Testis (tissue), 3 donors: ENCODE measurements around the gene TNP2. TPM values are rescaled to one million over a fixed set of nuclear protein-coding genes. Genes with fewer than 3 reads are reported as not detected.

Source experiments
- DNase-seq: peaks from one replicate; pipeline ENCODE4 v3.0.0-alpha.2; 2019
- H3K27ac ChIP-seq, 2 donors: fragments of 200-600 bp; sonication (generic); one replicate each; pipeline ENCODE4 v1.5.1; 2019
- H3K27me3 ChIP-seq: fragments of 200-600 bp; sonication (generic); one replicate; pipeline ENCODE4 v1.5.1; 2019
- H3K36me3 ChIP-seq: fragments of 200-600 bp; sonication (generic); one replicate; pipeline ENCODE4 v1.5.1; 2017; ENCODE audit warnings: low read depth; ENCODE audit errors: missing control alignments
- H3K4me1 ChIP-seq: fragments of 200-600 bp; sonication (generic); one replicate; pipeline ENCODE4 v1.5.1; 2019
- H3K4me3 ChIP-seq, 2 donors: fragments of 200-600 bp; sonication (generic); one replicate each; pipeline ENCODE4 v1.5.1; 2017 to 2019
- H3K9me3 ChIP-seq: fragments of 200-600 bp; sonication (generic); one replicate; pipeline ENCODE4 v1.5.1; 2017
- POLR2A ChIP-seq: fragments of 450-650 bp; IDR thresholded peaks from one replicate; pipeline ENCODE4 v1.6.1; 2017; ENCODE audit warnings: antibody characterized with exemption, mild to moderate bottlenecking, moderate library complexity
- WGBS, 2 donors: methylation state at CpG; one replicate each; pipeline ENCODE4 v1.1.5; 2018; 5-methylcytosine and 5-hydroxymethylcytosine counted together
- intact Hi-C: fragments of 100-400 bp; cut with DNase I; formaldehyde crosslinking; loops from one replicate; pipeline ENCODE4 v1.15.1; 2023; ENCODE audit warnings: low total_unique reads
- polyA plus RNA-seq: library from polyadenylated mRNA; stranded (reverse); fragments of 350-450 nt; fragmentation: Illumina TruSeq; extraction: RNeasy Lipid Tissue Mini Kit (QIAGEN cat#74804); gene quantifications from one replicate; pipeline ENCODE4 v1.2.3, GENCODE V29; 2014; ENCODE audit warnings: low read depth, low replicate concordance; ENCODE audit not compliant: insufficient read depth
- total RNA-seq, 2 donors: library from RNA; depleted of rRNA; stranded (reverse); fragments of >200 nt; gene quantifications; one replicate each; pipeline ENCODE4 v1.2.3, GENCODE V29; 2016
- TF ChIP-seq, protein P1 (sequence below), 3 experiments: fragments of 450-650 bp in 2 of 3; fragments of 200-600 bp in 1 of 3; sonication (generic) in 1 of 3; IDR thresholded peaks; one replicate each; pipeline ENCODE4 v1.5.1; 2016 to 2019; ENCODE audit warnings: antibody characterized with exemption in 3 of 3, mild to moderate bottlenecking in 2 of 3, moderate library complexity in 1 of 3

TNP2 gene
- total and polyA plus RNA-seq, 3 donors from 2014 or later = 10.2 to 38.4 (median 29.8) TPM

DNA sequence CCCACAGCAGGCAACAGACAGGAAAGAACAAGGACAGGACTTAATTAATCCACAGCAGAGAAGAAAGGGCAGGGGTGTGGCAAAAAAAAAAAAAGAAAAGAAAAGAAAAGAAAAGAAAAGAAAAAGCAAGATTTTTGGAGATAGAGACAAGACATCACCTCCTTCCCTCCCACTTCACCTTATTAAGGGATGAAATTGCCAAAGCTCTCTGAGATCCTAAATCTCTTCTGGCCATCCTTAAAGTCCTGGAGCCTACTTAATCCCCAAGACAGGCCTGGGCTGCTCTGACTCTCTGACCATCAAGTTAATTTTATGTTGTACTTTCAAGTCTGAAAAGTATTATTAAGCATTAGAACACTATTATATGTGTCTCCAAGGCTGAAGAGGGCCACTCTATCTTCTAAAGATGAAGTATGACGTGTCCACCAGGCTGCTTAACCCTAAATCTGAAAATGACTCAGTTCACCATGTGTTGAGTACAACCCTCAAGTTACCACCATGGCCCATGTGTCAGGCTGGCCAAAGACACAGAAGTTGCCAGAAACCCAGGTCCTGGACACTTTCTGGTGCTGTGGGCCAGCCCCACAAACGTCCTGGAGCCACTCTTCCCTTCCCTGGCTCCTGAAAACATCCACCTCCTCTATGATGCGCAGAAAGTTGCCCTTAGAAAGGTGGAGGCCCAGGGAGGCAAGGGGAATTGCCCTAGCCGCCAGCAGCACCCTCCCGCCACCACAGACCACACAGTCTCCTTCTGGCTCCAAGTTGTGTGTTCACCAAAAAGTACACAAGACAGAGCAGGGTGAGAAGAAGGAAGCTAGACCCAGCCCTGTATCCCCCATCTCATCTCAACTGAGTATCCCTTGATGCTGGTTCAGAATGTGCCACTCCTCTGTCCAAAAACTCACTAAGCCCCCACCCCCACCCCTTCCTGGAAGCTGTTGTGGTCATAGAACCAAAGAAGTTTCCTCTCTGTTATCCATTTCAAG lies 15.8 kb downstream of the TNP2 start:
- 63 to 70% methylated on average over 5 of the region's 5 CpGs for WGBS, 2 donors
- Histone ChIP-seq H3K27ac (peak overlapping the region; percentile 19 to 97), H3K4me1 (peaks cover 9% of the 10 kb centered on the region), H3K27me3 (no peaks in the 10 kb centered on the region), H3K36me3 (no peaks in the 10 kb centered on the region), H3K4me3 (peak overlapping the region; percentile 70 to 77), H3K9me3 (no peaks in the 10 kb centered on the region)
- TF ChIP-seq, protein P1, sequence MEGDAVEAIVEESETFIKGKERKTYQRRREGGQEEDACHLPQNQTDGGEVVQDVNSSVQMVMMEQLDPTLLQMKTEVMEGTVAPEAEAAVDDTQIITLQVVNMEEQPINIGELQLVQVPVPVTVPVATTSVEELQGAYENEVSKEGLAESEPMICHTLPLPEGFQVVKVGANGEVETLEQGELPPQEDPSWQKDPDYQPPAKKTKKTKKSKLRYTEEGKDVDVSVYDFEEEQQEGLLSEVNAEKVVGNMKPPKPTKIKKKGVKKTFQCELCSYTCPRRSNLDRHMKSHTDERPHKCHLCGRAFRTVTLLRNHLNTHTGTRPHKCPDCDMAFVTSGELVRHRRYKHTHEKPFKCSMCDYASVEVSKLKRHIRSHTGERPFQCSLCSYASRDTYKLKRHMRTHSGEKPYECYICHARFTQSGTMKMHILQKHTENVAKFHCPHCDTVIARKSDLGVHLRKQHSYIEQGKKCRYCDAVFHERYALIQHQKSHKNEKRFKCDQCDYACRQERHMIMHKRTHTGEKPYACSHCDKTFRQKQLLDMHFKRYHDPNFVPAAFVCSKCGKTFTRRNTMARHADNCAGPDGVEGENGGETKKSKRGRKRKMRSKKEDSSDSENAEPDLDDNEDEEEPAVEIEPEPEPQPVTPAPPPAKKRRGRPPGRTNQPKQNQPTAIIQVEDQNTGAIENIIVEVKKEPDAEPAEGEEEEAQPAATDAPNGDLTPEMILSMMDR (IDR thresholded peaks at IDR 0.05) = no peak
- no peak for TF ChIP-seq POLR2A
- no peak for DNase-seq
- intact Hi-C loops = no loop called here

DNA sequence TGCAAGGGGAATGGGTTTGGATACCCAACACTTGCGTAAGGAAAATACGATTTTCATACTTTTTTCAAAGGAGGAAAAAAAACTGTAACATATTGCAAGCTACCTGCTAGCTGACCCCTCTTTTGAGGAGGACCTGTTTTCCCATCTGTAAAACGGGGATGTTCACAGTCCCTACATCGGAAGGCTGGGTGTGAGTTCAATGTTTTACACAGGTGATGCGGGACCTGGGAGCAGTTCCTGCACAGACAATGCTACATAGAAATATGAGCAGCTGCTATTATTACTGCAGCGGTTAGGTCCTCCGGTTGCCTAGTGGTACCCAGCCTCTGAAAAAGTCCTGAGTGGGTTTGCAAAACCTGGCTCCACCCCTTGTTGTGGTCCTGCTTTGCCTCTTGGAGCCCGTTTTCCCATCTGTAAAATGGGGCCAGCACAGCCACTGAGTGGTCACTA lies 16.6 kb downstream of the TNP2 start:
- TF ChIP-seq POLR2A = no peak
- TF ChIP-seq, protein P1 (IDR thresholded peaks at IDR 0.05) = no peak
- H3K27me3 ChIP-seq = no peaks in the 10 kb centered on the region
- H3K4me1 ChIP-seq = peaks cover 9% of the 10 kb centered on the region
- intact Hi-C loops = no loop called here
- H3K9me3 ChIP-seq = no peaks in the 10 kb centered on the region
- no peaks in the 10 kb centered on the region for H3K36me3 ChIP-seq
- H3K27ac ChIP-seq = no peak overlapping the region
- 90% methylated on average over 8 of the region's 8 CpGs for WGBS, 2 donors
- no peak overlapping the region for H3K4me3 ChIP-seq
- DNase-seq = no peak

DNA sequence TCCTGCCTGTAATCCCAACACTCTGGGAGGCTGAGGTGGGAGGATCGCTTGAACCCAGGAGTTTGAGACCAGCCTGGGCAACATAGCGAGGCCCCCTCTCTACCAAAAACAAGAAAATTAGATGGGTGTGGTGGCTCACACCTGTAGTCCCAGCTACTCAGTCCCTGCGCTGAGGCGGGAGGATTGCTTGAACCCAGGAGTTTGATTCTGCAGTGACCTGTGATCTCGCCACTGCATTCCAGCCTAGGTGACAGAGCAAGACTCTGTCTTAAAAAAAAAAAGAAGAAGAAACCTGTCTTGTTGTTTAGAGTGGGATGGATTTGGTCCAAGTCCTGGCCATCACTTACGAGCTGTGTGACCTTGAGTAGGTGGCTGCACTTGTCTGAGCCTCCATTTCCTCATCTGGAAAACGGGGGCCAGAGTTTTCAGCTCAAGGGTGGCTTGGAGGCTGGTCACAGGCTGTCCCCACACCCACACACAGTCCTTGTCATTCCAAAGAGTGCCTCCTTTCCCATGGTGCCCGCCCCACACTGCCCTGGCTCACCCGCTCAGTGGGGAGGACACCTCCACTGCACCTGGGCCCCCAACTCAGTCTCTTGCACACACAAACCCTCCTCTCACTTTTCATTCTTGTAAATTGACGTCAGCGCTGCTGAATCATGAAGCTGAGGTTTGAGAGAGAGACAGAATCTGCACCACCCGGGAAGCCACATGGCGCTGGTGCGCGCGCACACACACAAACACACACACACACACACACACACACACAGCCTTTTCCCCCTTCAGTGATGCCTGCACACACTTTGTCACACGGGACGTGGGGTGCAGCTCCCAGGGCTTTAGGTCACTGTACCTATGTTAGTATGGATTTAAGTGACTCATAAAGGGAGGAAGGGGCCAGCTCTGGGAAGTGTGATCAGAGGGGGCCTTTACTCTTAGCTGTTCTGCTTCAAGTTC lies 17.3 kb downstream of the TNP2 start:
- Histone ChIP-seq H3K4me3 (no peak overlapping the region), H3K9me3 (no peaks in the 10 kb centered on the region), H3K4me1 (peaks cover 2% of the 10 kb centered on the region), H3K27ac (no peak overlapping the region), H3K27me3 (no peaks in the 10 kb centered on the region), H3K36me3 (no peaks in the 10 kb centered on the region)
- intact Hi-C loops = no loop called here
- TF ChIP-seq, protein P1 (IDR thresholded peaks at IDR 0.05) = no peak
- no peak for TF ChIP-seq POLR2A
- no peak for DNase-seq
- 77 to 84% methylated on average over 18 of the region's 18 CpGs for WGBS, 2 donors

DNA sequence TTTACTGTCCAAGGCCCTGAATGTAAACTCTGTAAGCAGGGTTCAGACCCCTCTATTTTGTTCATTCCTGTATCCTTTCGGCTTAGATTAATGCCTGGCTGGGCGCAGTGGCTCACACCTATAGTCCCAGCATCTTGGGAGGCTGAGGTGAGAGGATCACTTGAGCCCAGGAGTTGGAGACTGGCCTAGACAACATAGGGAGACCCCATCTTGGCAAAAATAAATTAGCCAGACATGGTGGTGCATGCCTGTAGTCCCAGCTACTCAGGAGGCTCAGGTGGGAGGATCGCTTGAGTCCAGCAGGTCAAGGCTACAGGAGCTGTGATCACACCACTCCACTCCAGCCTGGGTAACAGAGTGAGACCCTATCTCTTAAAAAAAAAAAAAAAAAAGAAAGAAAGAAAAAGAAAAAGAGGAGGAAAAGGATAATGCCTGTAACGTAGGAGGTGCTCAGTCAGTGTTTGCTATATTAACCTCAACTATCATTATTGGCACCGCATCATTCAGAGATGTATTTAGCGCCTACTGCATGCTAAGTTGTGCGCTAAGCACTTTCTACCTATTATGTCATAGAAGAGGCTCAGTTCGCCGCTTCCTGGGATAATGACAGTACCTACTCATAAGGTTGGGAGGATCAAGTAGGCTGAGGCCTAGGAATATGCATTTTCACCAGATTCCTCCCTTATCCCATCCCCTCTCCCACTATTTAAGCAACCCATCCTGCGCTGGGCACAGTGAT lies 18.2 kb downstream of the TNP2 start:
- Histone ChIP-seq H3K27me3 (no peaks in the 10 kb centered on the region), H3K27ac (no peak overlapping the region), H3K4me1 (peaks cover 2% of the 10 kb centered on the region), H3K36me3 (no peaks in the 10 kb centered on the region), H3K9me3 (no peaks in the 10 kb centered on the region), H3K4me3 (no peak overlapping the region)
- no peak for DNase-seq
- intact Hi-C loops = no loop called here
- WGBS, 2 donors = 85 to 90% methylated on average over 10 of the region's 10 CpGs
- TF ChIP-seq, protein P1 (IDR thresholded peaks at IDR 0.05) = no peak
- TF ChIP-seq POLR2A = no peak
